A549 (cell line): ENCODE measurements around the gene PPY. TPM values are rescaled to one million over a fixed set of nuclear protein-coding genes. Genes with fewer than 3 reads are reported as not detected.

ENCODE experiments used
- ATAC-seq, 2 experiments: fragments of 200-7000 bp in 1 of 2; fragments of >200 bp in 1 of 2; cut with Nextera tagmentation in 1 of 2; cut with Tn5 transposase in 1 of 2; 3 replicates each; pipeline versions ENCODE4 v1.8.0 to v1.9.1; 2018 to 2020; ENCODE audit warnings: mild to moderate bottlenecking in 1 of 2, moderate library complexity in 1 of 2
- CTCF ChIA-PET: fragments of 300-600 bp; sonication (Branson Sonifier 250); formaldehyde crosslinking; extraction: SDS; loops from one replicate; lab custom pipeline; 2021; ENCODE audit warnings: antibody characterized with exemption, inconsistent platforms; lab: Yijun Ruan, JAX
- POLR2A ChIA-PET: fragments of 350-600 bp; formaldehyde crosslinking; extraction: SDS; loops from one replicate; lab custom pipeline; 2021; ENCODE audit warnings: antibody characterized with exemption, inconsistent platforms; lab: Yijun Ruan, JAX
- DNase-seq, 2 experiments: peaks; one replicate each; pipeline versions ENCODE4 v3.0.0 to v3.0.0-alpha.2; 2011 to 2016; ENCODE audit warnings: low read depth in 1 of 2, low spot score in 1 of 2
- FAIRE-seq: peaks from 2 replicates; lab custom pipeline; 2011; peaks lifted over from hg19 to GRCh38; lab: Jason Lieb, UNC
- H3K27ac ChIP-seq, 2 experiments: fragments of >200 bp; sonication (Bioruptor Twin); formaldehyde crosslinking; 3 replicates each; pipeline ENCODE4 v1.5.1; 2016 to 2017
- H3K4me1 ChIP-seq: fragments of >200 bp; sonication (Bioruptor Twin); formaldehyde crosslinking; 3 replicates; pipeline ENCODE4 v1.6.1; 2016
- H3K4me2 ChIP-seq: fragments of >200 bp; sonication (Bioruptor Twin); formaldehyde crosslinking; 3 replicates; pipeline ENCODE4 v1.6.1; 2016
- H3K4me3 ChIP-seq: fragments of >200 bp; sonication (Bioruptor Twin); formaldehyde crosslinking; 3 replicates; pipeline ENCODE4 v1.5.1; 2016
- H3K9me3 ChIP-seq: fragments of >200 bp; sonication (Bioruptor Twin); formaldehyde crosslinking; 3 replicates; pipeline ENCODE4 v1.6.1; 2016
- BHLHE40 ChIP-seq: IDR thresholded peaks from 2 replicates; pipeline ENCODE4 v1.6.1; 2012; ENCODE audit warnings: low read depth, low read length, inconsistent platforms
- CBX2 ChIP-seq: fragments of 200-600 bp; sonication (generic); IDR thresholded peaks from 2 replicates; pipeline ENCODE4 v1.6.1; 2016; ENCODE audit warnings: low read depth, mild to moderate bottlenecking, borderline replicate concordance
- CEBPB ChIP-seq, 2 experiments: fragments of >200 bp in 1 of 2; sonication (Bioruptor Twin) in 1 of 2; formaldehyde crosslinking in 1 of 2; IDR thresholded peaks; 2 replicates each; pipeline ENCODE4 v1.6.1; 2012 to 2016
- EHMT2 ChIP-seq: fragments of 200-600 bp; sonication (generic); IDR thresholded peaks from 2 replicates; pipeline ENCODE4 v1.6.1; 2016; ENCODE audit warnings: antibody characterized with exemption, low read depth, mild to moderate bottlenecking, moderate library complexity
- ELK1 ChIP-seq: fragments of 150-350 bp; IDR thresholded peaks from 2 replicates; pipeline ENCODE4 v1.6.1; 2014; ENCODE audit warnings: low read depth, mild to moderate bottlenecking, low read length
- ESRRA ChIP-seq: fragments of 150-350 bp; IDR thresholded peaks from 2 replicates; pipeline ENCODE4 v1.6.1; 2014; ENCODE audit warnings: mild to moderate bottlenecking, low read length, borderline replicate concordance
- FOSL2 ChIP-seq, 2 experiments: fragments of 450-650 bp in 1 of 2; fragments of >200 bp in 1 of 2; sonication (Bioruptor Twin) in 1 of 2; formaldehyde crosslinking; IDR thresholded peaks; 2 replicates each; pipeline versions ENCODE4 v1.5.0 to v1.6.1; 2016 to 2020; ENCODE audit warnings: mild to moderate bottlenecking in 1 of 2, moderate library complexity in 1 of 2
- FOXS1 ChIP-seq: fragments of 250-450 bp; sonication (Bioruptor Pico); IDR thresholded peaks from 2 replicates; pipeline ENCODE4 v1.5.0; 2020; ENCODE audit warnings: mild to moderate bottlenecking, moderate library complexity
- GATA3 ChIP-seq: IDR thresholded peaks from 2 replicates; pipeline ENCODE4 v1.6.1; 2012; ENCODE audit warnings: borderline replicate concordance
- HEYL ChIP-seq: fragments of 250-450 bp; sonication (Bioruptor Pico); IDR thresholded peaks from 2 replicates; pipeline ENCODE4 v1.8.0; 2021; ENCODE audit warnings: mild to moderate bottlenecking, moderate library complexity
- KDM1A ChIP-seq: fragments of 200-600 bp; sonication (generic); IDR thresholded peaks from 2 replicates; pipeline ENCODE4 v1.6.1; 2016; ENCODE audit warnings: low read depth, mild to moderate bottlenecking
- MAFK ChIP-seq: fragments of 450-650 bp; IDR thresholded peaks from 2 replicates; pipeline ENCODE4 v1.6.1; 2014; ENCODE audit not compliant: partially characterized antibody
- NFE2L2 ChIP-seq: fragments of 150-350 bp; conservative IDR thresholded peaks from 2 replicates; pipeline ENCODE4 v1.6.1; 2014; ENCODE audit warnings: low read length
- RCOR1 ChIP-seq: fragments of 150-350 bp; IDR thresholded peaks from 2 replicates; pipeline ENCODE4 v1.6.1; 2014; ENCODE audit warnings: antibody characterized with exemption, low read length, low read depth
- TP53 ChIP-seq: fragments of 250-450 bp; sonication (Bioruptor Pico); IDR thresholded peaks from 2 replicates; pipeline ENCODE4 v1.5.0; 2021; ENCODE audit warnings: mild to moderate bottlenecking, moderate library complexity
- ZC3H11A ChIP-seq: fragments of 450-650 bp; IDR thresholded peaks from 2 replicates; pipeline ENCODE4 v1.6.1; 2014; ENCODE audit warnings: antibody characterized with exemption, mild to moderate bottlenecking
- WGBS: methylation state at CpG from one replicate; pipeline ENCODE4 v1.1.6; 2017; ENCODE audit errors: missing lambda C conversion rate; 5-methylcytosine and 5-hydroxymethylcytosine counted together
- polyA plus RNA-seq, 4 experiments: library from polyadenylated mRNA; depleted of rRNA in 3 of 4; stranded (reverse); fragments of >200 nt; fragmentation: RNase III in 1 of 4; extraction: RNeasy Plus Mini Kit Qiagen cat#74134 plus additional on column Dnase treatment in 1 of 4; gene quantifications; 2 replicates in 3 of 4; 3 replicates in 1 of 4; pipeline ENCODE4 v1.2.3, GENCODE V29; 2011 to 2017

Gene PPY
- polyA plus RNA-seq, 2 of the 4 experiments (the other 2 are of a cell fraction): not detected

- H3K4me3 ChIP-seq: no peak overlapping the region
- CTCF ChIA-PET: interaction anchor here (0.5 to 25.9 kb wide), 10 partner anchors 11 to 153 kb away, joined by 3 to 412 read pairs (median 10); partner anchors contain the start of genes CD300LG and MPP2
- no peaks in the 10 kb centered on the region for H3K4me1 ChIP-seq
- DNase-seq: no peak
- no peak overlapping the region for H3K27ac ChIP-seq
- POLR2A ChIA-PET: no interaction called here
- FAIRE-seq: no peak
- no peak overlapping the region for H3K4me2 ChIP-seq
- 78% methylated on average over 5 of the region's 5 CpGs for WGBS
- no peaks in the 10 kb centered on the region for H3K9me3 ChIP-seq
- no peak for ATAC-seq
- TF ChIP-seq BHLHE40: no peak
- TF ChIP-seq HEYL (CRISPR knock-in tag): no peak
- TF ChIP-seq ZC3H11A: no peak
- no peak for TF ChIP-seq NFE2L2
- TF ChIP-seq GATA3: no peak
- no peak for TF ChIP-seq TP53 (CRISPR knock-in tag)
- TF ChIP-seq ESRRA: no peak
- no peak for TF ChIP-seq EHMT2
- TF ChIP-seq ELK1: no peak
- TF ChIP-seq KDM1A: no peak
- no peak for TF ChIP-seq MAFK
- no peak for TF ChIP-seq FOSL2 (IDR thresholded peaks at IDR 0.05)
- no peak for TF ChIP-seq FOSL2 (CRISPR knock-in tag; IDR thresholded peaks at IDR 0.05)
- no peak for TF ChIP-seq FOXS1 (CRISPR knock-in tag)
- no peak for TF ChIP-seq RCOR1
- TF ChIP-seq CEBPB (IDR thresholded peaks at IDR 0.05): no peak
- TF ChIP-seq CBX2: no peak
Measured at GRCh38 chr17:43891851-43892646, 50.2 kb downstream of the PPY start.

Other genes starting within 250 kb of the PPY start
- 0.03 TPM in 1 of 2 replicates, not detected in the other for gene SOST, start 183.7 kb downstream of the PPY start, polyA plus RNA-seq (2011; rRNA removed)
- 0.05 to 0.07 TPM (median 0.05 TPM) in 3 replicates for gene SOST, start 183.7 kb downstream of the PPY start, polyA plus RNA-seq (2017; fragmentation: RNase III; extraction: RNeasy Plus Mini Kit Qiagen cat#74134 plus additional on column Dnase treatment)
- gene DUSP3, start 163.5 kb downstream of the PPY start, polyA plus RNA-seq (2011; rRNA removed): 60.2 and 62.2 TPM in 2 replicates
- gene DUSP3, start 163.5 kb downstream of the PPY start, polyA plus RNA-seq (2017; fragmentation: RNase III; extraction: RNeasy Plus Mini Kit Qiagen cat#74134 plus additional on column Dnase treatment): 54.7 to 60.0 TPM (median 57.2 TPM) in 3 replicates
- gene CFAP97D1, start 162.0 kb downstream of the PPY start, polyA plus RNA-seq (2011; rRNA removed): 0.04 TPM in 1 of 2 replicates, not detected in the other
- gene CFAP97D1, start 162.0 kb downstream of the PPY start, polyA plus RNA-seq (2017; fragmentation: RNase III; extraction: RNeasy Plus Mini Kit Qiagen cat#74134 plus additional on column Dnase treatment): 0.03 to 0.04 TPM in 2 of 3 replicates, not detected in the other
- 15.5 and 20.3 TPM in 2 replicates for gene MPP3, start 109.3 kb downstream of the PPY start, polyA plus RNA-seq (2011; rRNA removed)
- gene MPP3, start 109.3 kb downstream of the PPY start, polyA plus RNA-seq (2017; fragmentation: RNase III; extraction: RNeasy Plus Mini Kit Qiagen cat#74134 plus additional on column Dnase treatment): 21.4 to 27.4 TPM (median 25.3 TPM) in 3 replicates
- gene CD300LG, start 95.3 kb downstream of the PPY start, polyA plus RNA-seq (2011; rRNA removed): not detected in 2 replicates
- not detected in 3 replicates for gene CD300LG, start 95.3 kb downstream of the PPY start, polyA plus RNA-seq (2017; fragmentation: RNase III; extraction: RNeasy Plus Mini Kit Qiagen cat#74134 plus additional on column Dnase treatment)
- 3.8 and 4.1 TPM in 2 replicates for gene MPP2, start 34.9 kb downstream of the PPY start, polyA plus RNA-seq (2011; rRNA removed)
- gene MPP2, start 34.9 kb downstream of the PPY start, polyA plus RNA-seq (2017; fragmentation: RNase III; extraction: RNeasy Plus Mini Kit Qiagen cat#74134 plus additional on column Dnase treatment): 3.4 to 4.2 TPM (median 3.7 TPM) in 3 replicates
- gene PYY, start 11.5 kb upstream of the PPY start, polyA plus RNA-seq (2011; rRNA removed): not detected in 2 replicates
- gene PYY, start 11.5 kb upstream of the PPY start, polyA plus RNA-seq (2017; fragmentation: RNase III; extraction: RNeasy Plus Mini Kit Qiagen cat#74134 plus additional on column Dnase treatment): not detected in 3 replicates
- 0.61 and 0.66 TPM in 2 replicates for gene NAGS, start 62.1 kb upstream of the PPY start, polyA plus RNA-seq (2011; rRNA removed)
- gene NAGS, start 62.1 kb upstream of the PPY start, polyA plus RNA-seq (2017; fragmentation: RNase III; extraction: RNeasy Plus Mini Kit Qiagen cat#74134 plus additional on column Dnase treatment): 0.76 to 0.88 TPM (median 0.77 TPM) in 3 replicates
- 38.2 and 40.3 TPM in 2 replicates for gene TMEM101, start 72.5 kb upstream of the PPY start, polyA plus RNA-seq (2011; rRNA removed)
- gene TMEM101, start 72.5 kb upstream of the PPY start, polyA plus RNA-seq (2017; fragmentation: RNase III; extraction: RNeasy Plus Mini Kit Qiagen cat#74134 plus additional on column Dnase treatment): 29.6 to 33.5 TPM (median 32.2 TPM) in 3 replicates
- gene LSM12, start 124.2 kb upstream of the PPY start, polyA plus RNA-seq (2011; rRNA removed): 64.9 and 75.0 TPM in 2 replicates
- gene LSM12, start 124.2 kb upstream of the PPY start, polyA plus RNA-seq (2017; fragmentation: RNase III; extraction: RNeasy Plus Mini Kit Qiagen cat#74134 plus additional on column Dnase treatment): 42.4 to 43.9 TPM (median 43.1 TPM) in 3 replicates
- 104 TPM in 2 replicates for gene G6PC3, start 128.3 kb upstream of the PPY start, polyA plus RNA-seq (2011; rRNA removed)
- 122 to 130 TPM (median 128 TPM) in 3 replicates for gene G6PC3, start 128.3 kb upstream of the PPY start, polyA plus RNA-seq (2017; fragmentation: RNase III; extraction: RNeasy Plus Mini Kit Qiagen cat#74134 plus additional on column Dnase treatment)
- 3.1 and 5.7 TPM in 2 replicates for gene HDAC5, start 181.2 kb upstream of the PPY start, polyA plus RNA-seq (2011; rRNA removed)
- 3.2 to 7.1 TPM (median 4.5 TPM) in 3 replicates for gene HDAC5, start 181.2 kb upstream of the PPY start, polyA plus RNA-seq (2017; fragmentation: RNase III; extraction: RNeasy Plus Mini Kit Qiagen cat#74134 plus additional on column Dnase treatment)
- 5.4 and 5.6 TPM in 2 replicates for gene HROB, start 199.5 kb upstream of the PPY start, polyA plus RNA-seq (2011; rRNA removed)
- gene HROB, start 199.5 kb upstream of the PPY start, polyA plus RNA-seq (2017; fragmentation: RNase III; extraction: RNeasy Plus Mini Kit Qiagen cat#74134 plus additional on column Dnase treatment): 6.0 to 7.1 TPM (median 6.8 TPM) in 3 replicates
- 0.05 TPM in 1 of 2 replicates, not detected in the other for gene ASB16, start 228.2 kb upstream of the PPY start, polyA plus RNA-seq (2011; rRNA removed)
- 0.12 to 0.16 TPM (median 0.15 TPM) in 3 replicates for gene ASB16, start 228.2 kb upstream of the PPY start, polyA plus RNA-seq (2017; fragmentation: RNase III; extraction: RNeasy Plus Mini Kit Qiagen cat#74134 plus additional on column Dnase treatment)
- 36.2 and 43.3 TPM in 2 replicates for gene TMUB2, start 244.5 kb upstream of the PPY start, polyA plus RNA-seq (2011; rRNA removed)
- gene TMUB2, start 244.5 kb upstream of the PPY start, polyA plus RNA-seq (2017; fragmentation: RNase III; extraction: RNeasy Plus Mini Kit Qiagen cat#74134 plus additional on column Dnase treatment): 37.6 to 44.4 TPM (median 42.0 TPM) in 3 replicates